ENCODE results near the gene QKI. TPM values are rescaled to one million over a fixed set of nuclear protein-coding genes. Genes with fewer than 3 reads are reported as not detected.
"Not testable (repeated sequence)": the region's sequence is repeated elsewhere in the genome, so short reads cannot be mapped to it uniquely, and the experiment has no call there.

QKI gene
- total RNA-seq, 1 donor from 2014 or later, result 419 TPM

DNA sequence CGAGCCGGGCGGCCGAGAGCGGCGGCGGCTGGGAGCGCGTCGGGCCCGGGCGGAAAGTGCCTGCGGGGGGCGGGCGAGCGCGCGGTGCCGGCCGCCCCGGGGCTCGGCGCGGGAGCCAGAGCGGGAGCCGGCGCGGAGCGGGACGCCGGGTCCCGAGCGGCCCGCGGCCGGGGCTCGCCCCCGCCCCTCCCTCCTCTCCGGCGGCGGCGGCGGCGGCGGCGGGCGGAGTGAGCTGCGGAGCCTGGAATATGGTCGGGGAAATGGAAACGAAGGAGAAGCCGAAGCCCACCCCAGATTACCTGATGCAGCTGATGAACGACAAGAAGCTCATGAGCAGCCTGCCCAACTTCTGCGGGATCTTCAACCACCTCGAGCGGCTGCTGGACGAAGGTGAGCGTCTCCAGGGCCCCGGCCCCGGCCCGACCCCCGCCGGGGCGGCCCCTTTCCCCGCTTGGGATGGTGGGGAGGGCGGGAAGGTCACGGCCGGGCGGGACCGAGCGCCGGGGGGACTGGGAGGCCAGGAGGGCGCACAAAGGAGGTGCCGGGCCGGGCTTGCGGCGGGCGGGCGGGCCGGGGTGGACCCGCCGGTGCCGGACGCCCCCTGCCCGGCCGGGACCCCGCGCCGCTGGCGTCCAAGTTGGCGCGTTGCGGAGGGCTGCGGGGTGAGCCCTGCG is 565 bp downstream of the QKI start:
- DNase-seq, result peak; percentile 62

DNA sequence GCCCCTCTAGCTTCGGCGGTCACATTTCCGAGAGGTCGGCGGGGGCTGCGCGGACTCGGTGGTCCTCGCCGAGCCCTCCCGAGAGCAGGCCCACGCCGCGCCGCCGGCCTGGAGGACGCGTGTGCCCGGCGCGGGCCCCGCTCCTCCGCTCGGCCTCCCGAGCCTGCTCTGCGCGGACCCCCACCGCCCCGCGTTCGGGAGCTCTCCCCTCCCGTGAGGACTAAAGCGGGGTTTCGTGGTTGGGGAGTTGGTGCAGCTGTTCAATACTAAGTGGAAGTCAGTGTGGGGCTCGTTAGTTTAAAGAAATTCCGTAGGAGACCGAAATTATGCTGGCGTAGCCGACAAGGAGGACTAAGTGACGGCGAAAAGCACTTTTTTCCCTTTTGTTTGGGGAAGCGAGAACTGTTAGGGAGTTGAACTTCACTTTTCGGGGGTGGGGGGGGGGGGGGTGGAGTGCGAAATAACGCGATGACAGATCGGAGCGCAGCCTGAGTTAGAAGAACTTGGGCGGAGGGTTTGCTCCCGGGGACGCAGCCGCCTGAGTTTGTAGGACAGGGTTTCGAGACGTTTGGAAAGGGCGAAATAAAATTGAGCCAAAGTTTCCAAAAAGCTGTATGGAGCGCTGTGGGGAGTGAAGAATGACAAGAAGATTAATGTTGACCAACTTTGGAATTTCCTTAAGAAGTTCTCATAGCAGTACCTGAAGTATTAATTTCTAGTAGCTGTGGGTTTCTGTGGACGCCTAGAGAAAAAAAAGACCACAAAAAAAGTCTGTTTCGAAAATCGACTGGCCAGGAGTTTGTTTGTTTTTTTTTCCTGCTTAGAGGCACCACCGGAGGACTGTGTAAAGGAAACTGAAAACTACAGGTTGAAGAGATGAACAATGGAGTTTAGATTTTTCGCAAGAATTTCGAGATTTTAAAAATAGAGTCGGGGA is 1.4 kb downstream of the QKI start:
- DNase-seq, result peak; percentile 84

DNA sequence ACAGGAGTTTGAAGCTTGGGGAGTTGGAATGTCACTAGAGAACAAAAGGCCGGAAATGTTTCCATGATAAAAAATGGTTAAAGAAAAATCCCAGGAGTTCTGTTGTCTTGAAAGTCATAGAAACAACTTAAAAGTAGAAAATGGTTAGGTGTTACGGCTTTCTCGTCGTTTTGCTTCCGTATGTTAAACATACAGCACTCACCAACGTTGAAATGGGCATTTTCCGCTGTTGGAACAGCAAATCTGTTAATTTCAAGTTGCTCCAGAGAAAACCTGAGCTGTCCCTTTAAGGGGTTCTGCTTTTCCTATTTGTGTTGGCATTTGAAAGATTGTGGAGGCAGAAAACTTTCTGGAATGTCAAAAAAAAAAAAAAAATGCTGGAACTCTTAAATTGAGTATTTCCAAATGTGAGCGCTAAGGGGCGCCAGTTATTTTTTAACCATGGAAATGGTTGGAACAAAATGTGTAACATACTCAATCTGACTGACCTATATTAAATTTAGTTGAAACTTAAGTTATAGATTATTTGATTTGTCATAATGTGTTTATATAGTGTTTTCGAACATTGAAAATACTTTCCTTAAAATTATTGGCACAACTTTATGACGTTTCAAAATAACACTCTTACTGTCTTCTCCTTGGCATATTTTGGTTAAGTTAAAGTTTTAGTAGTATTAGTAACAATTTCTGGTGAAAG is 2.2 kb downstream of the QKI start:
- peak; percentile 96 for DNase-seq

DNA sequence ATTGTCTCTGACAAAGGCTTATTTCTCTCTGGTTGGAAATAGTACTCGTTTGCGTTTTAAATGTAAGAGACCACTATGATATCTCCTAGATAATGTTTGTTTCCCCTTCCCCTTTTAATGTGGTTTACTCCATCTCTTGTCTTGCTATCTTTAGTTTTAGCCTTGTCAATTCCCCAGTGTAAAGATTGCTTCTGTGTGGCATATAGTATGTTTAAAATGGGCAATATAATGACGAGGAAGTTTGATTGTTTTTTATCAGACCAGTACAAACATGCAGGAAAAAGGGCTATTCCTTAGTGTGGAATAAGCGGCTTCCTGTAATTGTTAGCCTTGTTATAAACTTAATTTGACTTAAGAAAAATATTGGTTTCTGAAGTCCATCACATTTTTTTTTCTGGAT is 3.1 kb downstream of the QKI start:
- peak; percentile 53 for DNase-seq

DNA sequence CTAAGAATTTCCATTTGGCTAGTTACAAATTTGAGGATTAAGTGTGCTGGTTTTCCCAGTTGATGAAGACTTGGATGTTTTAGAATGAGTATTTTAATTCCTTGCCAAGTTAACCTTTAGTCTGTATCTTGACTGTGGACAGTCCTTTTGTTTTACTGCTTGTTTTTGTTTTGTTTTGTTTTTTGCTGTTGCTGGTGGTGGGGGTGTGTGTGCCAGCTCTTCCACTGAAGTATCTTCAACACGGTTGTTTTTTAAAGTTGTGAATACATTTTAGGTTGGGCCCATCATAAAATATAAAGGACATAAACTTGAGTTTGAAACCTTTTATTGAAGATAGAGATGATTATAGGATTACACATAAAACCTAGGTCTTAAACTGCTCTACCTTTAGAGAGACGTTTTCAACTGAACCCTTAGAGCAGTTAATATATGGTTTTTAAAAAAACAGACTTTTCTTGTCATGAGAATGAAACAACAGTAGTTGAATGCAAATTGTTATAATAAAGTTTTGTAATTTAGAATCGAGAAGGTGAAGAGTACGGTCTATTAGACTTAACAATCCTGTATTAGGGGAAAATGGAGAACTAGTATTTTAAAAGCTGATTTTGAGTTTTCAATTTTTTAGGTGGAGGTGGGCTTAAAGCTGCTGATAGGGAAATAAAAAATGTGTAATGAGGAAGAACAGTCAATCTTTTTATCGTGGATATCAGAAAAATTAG is 4.0 kb downstream of the QKI start:
- peak; percentile 33 for DNase-seq

DNA sequence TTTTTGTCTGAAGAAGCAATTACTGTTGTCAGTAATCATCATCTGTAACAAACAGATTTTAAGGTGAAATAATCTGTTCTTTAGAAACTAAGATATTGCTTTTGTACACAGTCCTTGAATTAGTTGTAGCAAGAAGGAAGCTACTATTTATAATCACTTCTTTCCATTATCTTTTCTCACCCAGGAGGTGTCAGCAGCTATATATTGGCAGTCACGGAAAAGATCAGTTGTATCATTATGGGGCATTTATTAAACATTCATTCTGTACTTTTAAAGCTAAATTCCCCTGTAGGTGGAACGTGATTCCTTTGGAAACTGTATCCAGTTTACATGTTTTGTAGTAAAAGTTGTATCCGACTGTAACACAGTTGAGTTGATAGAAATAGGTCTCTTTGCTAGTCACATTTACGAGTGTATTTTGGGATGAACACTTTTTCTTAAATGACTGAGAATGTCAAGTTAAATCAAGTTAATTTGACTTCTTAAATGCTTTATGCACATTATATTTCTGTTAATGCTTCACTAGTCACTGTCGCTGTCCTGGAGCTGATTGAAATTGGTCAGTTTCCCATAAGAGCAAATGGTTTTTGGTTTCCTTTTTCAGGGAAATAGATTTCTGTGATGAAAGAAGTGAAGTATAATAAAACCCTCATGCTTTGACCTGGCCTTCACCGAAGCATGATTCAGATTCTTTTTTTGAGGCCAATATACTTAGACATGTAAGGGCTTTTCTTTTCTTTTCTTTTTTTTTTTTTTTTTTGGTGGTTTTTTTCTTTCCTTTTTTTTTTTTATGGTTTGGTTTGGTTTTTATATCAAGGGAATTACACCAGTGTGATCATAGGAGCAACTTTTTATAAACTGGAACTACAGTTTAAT is 5.1 kb downstream of the QKI start:
- peak; percentile 66 for DNase-seq

DNA sequence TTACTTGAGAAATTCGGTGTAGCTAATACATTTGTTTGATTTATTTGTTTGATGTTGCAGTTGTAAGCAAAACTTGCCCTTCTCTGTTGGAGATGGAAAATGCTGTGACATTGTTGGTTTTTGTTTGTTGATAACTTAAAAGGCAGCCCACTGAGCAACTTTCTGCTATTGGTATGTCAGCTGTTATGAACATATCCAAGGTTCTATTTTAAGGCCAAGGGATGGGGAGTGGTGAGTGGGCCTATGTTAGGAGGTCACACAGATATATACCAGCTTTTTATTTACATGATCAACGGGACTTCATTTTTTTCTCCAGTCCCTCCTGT is 5.7 kb downstream of the QKI start:
- peak; percentile 71 for DNase-seq

DNA sequence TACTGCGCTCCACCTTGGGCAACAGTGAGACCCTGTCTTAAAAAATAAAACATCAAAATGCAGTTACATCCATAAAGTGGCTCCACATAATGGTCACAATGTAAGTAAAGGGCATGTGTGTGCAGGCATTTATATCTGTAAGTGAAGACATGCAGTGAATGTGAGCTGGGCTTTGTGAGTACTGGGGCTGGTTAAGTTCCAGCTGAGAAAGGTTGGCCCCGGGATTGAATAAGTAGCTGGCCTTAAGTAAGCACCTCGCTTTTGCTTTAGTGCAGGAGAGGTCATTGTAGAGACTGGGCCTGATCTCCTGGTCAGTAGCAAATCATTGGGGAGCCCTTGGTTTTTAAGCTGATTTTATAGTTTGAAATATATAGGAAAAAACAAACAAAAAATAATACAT is 8.0 kb downstream of the QKI start:
- no peak for DNase-seq

DNA sequence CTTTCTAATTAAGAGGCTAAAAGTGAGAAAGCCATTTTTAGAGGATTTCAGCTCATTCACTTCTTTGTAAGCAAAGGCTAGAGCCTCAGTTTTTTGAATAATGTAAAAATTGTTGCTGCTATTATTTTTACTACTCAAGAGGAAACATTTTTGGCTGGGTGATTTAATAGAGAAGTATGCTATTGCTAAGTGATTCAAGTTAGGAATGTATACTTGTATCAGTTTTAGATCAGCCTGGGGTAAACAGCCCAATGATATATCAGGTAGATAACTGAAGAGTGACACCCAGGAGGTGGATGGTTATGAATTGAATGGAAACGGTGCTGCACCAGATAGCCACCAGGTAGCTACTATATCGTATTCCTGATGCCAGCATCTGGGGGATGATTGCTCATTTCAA is 9.2 kb downstream of the QKI start:
- DNase-seq, result no peak

DNA sequence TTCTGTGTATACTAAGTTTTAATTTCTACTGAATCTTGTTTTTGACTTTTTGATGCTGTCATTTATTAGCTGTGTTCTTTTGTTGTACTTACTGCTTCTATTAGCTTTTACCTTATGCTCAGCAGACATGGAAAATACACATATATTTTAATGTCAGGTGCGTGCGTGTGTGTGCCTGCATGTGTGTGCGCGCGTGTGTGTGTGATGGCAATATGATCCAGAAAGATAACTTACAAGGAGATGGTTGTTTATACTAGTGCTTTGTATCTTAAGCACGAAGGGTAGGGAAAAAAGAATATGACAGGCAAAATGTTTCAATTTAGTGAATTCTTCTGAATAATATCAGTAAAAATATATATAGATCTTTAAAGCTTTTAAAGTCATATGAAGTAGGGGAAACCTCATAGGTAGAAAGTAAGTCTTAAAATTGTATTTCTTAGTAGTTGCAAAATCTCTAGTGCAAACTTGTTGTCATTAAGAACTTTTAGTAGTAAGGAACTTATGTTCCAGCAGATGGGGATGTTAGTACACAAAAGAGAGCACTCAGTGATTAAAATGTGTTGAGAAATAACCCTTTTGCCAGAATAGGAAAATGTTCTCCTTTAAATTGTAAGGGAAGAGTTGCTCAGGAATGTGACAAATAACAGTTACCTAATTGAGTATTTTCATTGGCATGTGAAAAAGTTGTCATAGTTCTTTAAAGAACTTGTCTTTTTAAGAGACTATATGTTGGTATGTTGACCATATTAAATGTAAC is 13.2 kb downstream of the QKI start:
- DNase-seq, result peak; percentile 81

DNA sequence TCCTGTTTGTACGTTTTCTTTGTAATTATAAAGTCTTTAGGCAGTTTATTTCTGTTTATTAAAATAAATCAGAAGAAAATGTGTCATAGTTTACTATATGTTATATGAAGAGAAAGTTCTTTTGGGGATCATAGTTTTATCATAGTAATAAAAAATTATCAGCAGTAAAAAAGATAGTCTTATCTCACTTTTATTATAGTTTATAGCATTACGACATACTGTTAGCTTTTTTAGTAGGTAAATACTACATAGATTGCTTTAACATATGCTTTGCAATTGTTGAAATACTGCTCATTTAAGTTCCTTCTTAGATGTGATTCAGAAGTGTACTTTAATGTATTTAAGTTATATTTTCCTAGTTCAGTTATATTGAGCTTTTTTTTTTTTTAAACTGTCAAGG is 13.9 kb downstream of the QKI start:
- DNase-seq, result no peak

DNA sequence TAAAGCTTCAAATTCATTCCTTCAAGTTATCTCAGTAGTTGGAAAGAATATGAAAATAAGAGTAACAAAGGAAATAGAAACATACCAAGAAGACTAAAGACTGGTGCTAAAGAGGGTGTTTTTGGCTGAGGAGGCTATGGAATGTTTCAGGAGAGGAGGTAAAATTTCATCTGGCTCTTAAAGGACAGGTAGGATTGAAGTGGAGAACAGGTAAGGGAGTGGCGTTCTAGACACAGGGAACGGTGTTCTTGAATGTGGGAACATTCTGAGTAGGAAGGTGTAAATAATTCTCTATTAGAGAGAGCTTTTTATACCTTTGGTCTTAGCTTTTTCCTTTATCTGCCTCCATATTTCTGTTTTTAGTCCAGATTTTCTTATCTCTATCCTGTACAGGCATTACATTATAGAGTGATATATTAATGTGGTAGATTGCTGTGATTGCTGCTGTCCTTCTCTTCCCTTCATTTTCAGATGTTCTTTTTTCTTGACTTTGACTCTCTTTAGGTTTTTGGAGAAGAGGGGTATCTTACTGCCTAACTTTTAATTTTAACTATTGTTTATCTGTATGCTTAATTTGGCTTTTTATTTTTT is 15.4 kb downstream of the QKI start:
- DNase-seq, result no peak

DNA sequence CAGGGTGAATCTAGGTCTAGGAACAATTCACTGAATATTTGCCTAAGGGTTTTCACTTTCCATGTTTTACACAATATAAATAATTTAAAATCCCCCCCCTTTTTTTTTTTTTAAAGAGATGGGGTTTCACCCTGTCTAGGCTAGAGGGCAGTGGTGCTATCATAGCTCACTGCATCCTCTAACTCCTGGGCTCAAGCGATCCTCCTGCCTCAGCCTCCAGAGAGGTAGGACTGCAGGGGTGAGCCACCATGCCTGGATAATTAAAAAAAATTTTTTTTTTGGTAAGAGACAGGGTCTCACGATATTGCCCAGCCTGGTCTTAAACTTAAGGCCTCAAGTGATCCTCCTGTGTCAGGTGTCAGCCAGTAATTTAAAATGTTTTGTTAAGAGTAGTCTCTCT is 17.8 kb downstream of the QKI start:
- no peak for DNase-seq

DNA sequence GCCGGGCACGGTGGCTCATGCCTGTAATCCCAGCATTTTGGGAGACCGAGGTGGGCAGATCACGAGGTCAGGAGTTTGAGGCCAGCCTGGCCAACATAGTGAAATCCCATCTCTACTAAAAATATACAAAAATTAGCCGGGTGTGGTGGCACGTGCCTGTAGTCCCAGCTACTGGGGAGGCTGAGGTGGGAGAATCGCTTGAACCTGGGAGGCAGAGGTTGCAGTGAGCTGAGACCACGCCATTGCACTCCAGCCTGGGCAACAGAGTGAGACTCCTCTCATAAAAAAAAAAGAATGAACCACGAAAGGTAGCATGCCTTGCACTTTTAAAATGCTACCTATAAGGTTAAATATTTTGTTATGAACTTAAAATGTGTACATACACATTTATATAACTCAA is 19.0 kb downstream of the QKI start:
- not testable (repeated sequence) for DNase-seq

DNA sequence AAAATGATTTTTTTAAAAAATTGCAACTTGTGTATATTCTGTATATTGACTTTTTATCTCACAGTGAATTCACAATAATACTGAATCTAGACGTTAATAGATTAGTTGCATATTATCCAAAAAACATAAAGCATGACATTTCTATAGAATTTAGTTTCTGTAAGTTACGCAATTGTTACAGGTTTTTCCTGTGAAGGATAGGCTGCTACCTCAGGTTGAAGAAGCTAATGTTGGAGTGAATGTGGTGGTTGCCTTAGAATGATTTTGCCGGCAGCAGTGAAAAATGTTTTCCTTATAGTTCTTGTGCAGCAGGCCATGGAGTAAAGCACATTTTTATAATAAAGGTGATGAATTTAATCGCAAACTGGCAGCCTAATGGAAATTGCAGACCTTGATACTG is 20.5 kb downstream of the QKI start:
- DNase-seq, result no peak

DNA sequence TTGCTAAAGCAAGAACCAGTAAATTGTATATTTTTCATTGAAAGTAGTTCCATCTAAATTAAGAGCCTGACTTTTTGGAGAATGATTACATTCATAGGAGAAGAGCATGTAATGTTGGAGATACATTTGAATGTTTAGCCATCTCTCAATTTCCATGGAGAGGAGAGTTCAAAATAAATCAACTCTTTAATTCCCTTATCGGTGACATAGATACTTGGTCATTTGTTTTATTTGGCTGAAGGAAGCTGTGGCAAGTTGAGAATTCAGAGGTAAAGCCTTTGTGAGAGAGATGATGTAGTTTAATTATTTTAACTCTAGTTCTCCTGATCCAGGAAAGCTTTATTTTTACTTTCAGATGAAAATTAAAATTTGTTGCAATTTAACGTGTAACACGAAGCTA is 22.3 kb downstream of the QKI start:
- DNase-seq, result no peak

DNA sequence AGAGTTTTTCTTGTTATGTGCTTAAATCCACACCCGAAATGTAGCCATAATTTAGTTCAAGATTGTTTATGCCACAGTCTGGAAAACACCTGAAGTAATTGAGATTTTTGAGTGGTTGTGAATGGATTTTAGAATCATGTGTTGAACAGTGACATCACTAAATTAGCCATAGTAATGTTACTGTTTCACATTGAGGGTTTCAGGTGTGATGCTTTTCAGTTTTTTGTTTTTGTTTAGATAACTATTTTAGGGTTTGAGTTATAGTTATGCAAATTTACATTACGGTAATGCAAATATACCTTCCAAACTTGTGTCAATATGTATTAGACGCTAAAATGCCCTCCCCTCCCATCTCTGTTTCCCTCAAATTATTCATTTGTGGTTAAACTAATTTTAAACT is 22.9 kb downstream of the QKI start:
- no peak for DNase-seq

DNA sequence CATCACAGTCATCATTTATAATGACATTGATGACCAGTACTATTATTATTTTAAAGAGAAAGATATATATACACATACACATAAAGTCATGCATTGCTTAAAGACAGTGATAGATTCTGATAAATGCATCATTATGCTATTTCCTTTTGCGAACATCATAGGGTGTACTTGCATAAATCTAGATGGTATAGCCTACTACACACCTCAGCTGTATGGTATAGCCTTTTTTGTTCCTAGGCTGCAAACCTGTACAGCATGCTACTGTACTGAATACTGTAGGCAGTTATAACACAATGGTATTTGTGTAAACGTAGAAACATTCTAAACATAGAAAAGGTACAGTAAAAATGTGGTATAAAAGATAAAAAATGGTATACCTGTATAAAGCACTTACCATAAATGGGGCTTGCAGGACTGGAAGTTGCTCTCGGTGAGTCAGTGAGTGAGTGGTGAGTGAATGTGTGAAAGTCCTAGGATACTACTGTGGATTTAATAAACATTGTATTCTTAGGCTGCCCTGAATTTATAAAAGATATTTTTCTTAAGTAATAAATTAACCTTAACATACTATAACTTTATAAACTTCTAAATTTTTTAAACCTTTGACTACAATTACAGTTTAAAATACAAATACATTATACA is 23.9 kb downstream of the QKI start:
- DNase-seq, result no peak

DNA sequence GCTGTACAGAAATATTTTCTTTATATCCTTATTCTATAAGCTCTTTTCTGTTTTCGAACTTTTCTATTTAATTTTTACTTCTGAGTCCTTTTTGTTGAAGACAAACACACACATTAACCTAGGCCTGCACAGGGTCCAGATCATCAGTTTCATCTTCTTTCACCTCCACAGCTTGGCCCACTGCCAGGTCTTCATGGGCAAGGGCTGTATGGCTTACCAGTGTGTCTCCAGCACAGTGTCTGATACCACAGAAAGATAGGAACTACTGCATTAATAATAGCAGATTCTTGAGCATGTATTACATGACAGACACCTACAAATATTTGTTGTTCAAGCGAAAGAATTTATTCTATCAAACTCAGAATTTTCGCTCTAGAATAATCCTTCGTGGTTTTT is 24.4 kb downstream of the QKI start:
- peak; percentile 51 for DNase-seq

DNA sequence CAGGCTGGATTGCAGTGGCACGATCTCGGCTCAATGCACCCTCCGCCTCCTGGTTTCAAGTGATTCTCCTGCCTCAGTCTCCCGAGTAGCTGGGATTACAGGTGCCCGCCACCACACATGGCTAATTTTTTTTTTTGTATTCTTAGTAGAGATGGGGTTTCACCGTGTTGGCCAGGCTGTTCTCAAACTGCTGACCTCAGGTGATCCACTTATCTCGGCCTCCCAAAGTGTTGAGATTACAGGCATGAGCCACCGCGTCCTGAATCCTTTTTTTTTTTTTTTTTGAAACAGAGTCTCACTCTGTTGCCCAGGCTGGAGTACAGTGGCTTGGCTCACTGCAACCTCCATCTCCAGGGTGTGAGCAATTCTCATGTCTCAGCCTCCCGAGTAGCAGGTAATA is 24.9 kb downstream of the QKI start:
- DNase-seq, result not testable (repeated sequence)
